IMR-90 (cell line): ENCODE results near the gene CYRIA. TPM values are rescaled to one million over a fixed set of nuclear protein-coding genes. Genes with fewer than 3 reads are reported as not detected.

Experiments
- ATAC-seq: fragments of 200-7000 bp; cut with Tn5 transposase; 2 replicates; pipeline ENCODE4 v1.9.1; 2020; ENCODE audit warnings: low read depth, mild to moderate bottlenecking, moderate library complexity
- BruUV-seq: library from RNA; stranded (reverse); fragments of 400-500 nt; replicated peaks from 2 replicates; lab custom pipeline; 2021; lab: Mats Ljungman, UMichigan
- CTCF ChIA-PET: fragments of 300-600 bp; formaldehyde crosslinking; extraction: SDS; loops from one replicate; lab custom pipeline; 2021; ENCODE audit warnings: antibody characterized with exemption; lab: Yijun Ruan, JAX
- POLR2A ChIA-PET: fragments of 300-600 bp; sonication (Branson Sonifier 250); formaldehyde crosslinking; loops from one replicate; lab custom pipeline; 2022; ENCODE audit warnings: antibody characterized with exemption; ENCODE audit not compliant: unreplicated experiment; lab: Charles Lee
- DNase-seq: peaks from one replicate; pipeline ENCODE4 v3.0.0; 2013
- H2AFZ ChIP-seq: replicated peaks from 2 replicates; pipeline ENCODE3; 2013; ENCODE audit warnings: low read length, mild to moderate bottlenecking; ENCODE audit not compliant: poor library complexity
- H2AK5ac ChIP-seq: 2 replicates; pipeline ENCODE4 v1.6.1; 2013; ENCODE audit warnings: low read depth, low read length, inconsistent platforms
- H2AK9ac ChIP-seq: replicated peaks from 2 replicates; pipeline ENCODE3; 2013; ENCODE audit warnings: mild to moderate bottlenecking, low read depth, low read length, moderate library complexity; ENCODE audit not compliant: poor library complexity
- H2BK120ac ChIP-seq: 2 replicates; pipeline ENCODE4 v1.6.1; 2013; ENCODE audit warnings: low read depth, low read length, inconsistent platforms
- H2BK15ac ChIP-seq: 3 replicates; pipeline ENCODE4 v1.6.1; 2013; ENCODE audit warnings: low read depth, low read length, inconsistent platforms
- H2BK20ac ChIP-seq: 2 replicates; pipeline ENCODE4 v1.6.1; 2013; ENCODE audit warnings: low read depth, mild to moderate bottlenecking, inconsistent platforms, low read length, moderate library complexity
- H2BK5ac ChIP-seq: 2 replicates; pipeline ENCODE4 v1.6.1; 2013; ENCODE audit warnings: mild to moderate bottlenecking, low read depth, low read length, inconsistent platforms; ENCODE audit not compliant: poor library complexity, severe bottlenecking
- H3K14ac ChIP-seq: replicated peaks from 2 replicates; pipeline ENCODE4 v1.6.1; 2013; ENCODE audit warnings: low read depth, low read length, inconsistent platforms
- H3K18ac ChIP-seq: 2 replicates; pipeline ENCODE4 v1.6.1; 2013; ENCODE audit warnings: low read depth, low read length, control low read depth
- H3K23ac ChIP-seq: 2 replicates; pipeline ENCODE4 v1.6.1; 2013; ENCODE audit warnings: low read depth, low read length, inconsistent platforms
- H3K27ac ChIP-seq: 2 replicates; pipeline ENCODE4 v1.5.1; 2013; ENCODE audit warnings: mild to moderate bottlenecking, control low read depth, low read length; ENCODE audit not compliant: insufficient read depth
- H3K27me3 ChIP-seq: 2 replicates; pipeline ENCODE4 v1.6.1; 2013; ENCODE audit warnings: low read length; ENCODE audit not compliant: control insufficient read depth, insufficient read depth
- H3K36me3 ChIP-seq: 2 replicates; pipeline ENCODE4 v1.6.1; 2013; ENCODE audit warnings: low read length, mixed read lengths; ENCODE audit not compliant: control insufficient read depth, insufficient read depth
- H3K4ac ChIP-seq: 2 replicates; pipeline ENCODE4 v1.6.1; 2013; ENCODE audit warnings: low read depth, low read length, inconsistent platforms
- H3K4me1 ChIP-seq: 2 replicates; pipeline ENCODE4 v1.6.1; 2013; ENCODE audit warnings: low read length, mixed read lengths; ENCODE audit not compliant: control insufficient read depth, insufficient read depth
- H3K4me2 ChIP-seq: 2 replicates; pipeline ENCODE4 v1.6.1; 2013; ENCODE audit warnings: low read depth, mild to moderate bottlenecking, control low read depth, low read length, moderate library complexity
- H3K4me3 ChIP-seq: 2 replicates; pipeline ENCODE4 v1.5.1; 2013; ENCODE audit warnings: low read depth, mild to moderate bottlenecking, control low read depth, low read length, moderate library complexity; ENCODE audit not compliant: insufficient read depth
- H3K56ac ChIP-seq: 2 replicates; pipeline ENCODE4 v1.6.1; 2013; ENCODE audit warnings: low read length, inconsistent platforms; ENCODE audit not compliant: insufficient read depth; ENCODE audit errors: extremely low read depth
- H3K79me1 ChIP-seq, 2 experiments: 2 replicates each; pipeline ENCODE4 v1.6.1; 2013; ENCODE audit warnings: low read length in 2 of 2, inconsistent platforms in 1 of 2, low read depth in 1 of 2
- H3K9ac ChIP-seq: 2 replicates; pipeline ENCODE4 v1.6.1; 2013; ENCODE audit warnings: low read depth, low read length, control low read depth
- H3K9me1 ChIP-seq: 2 replicates; pipeline ENCODE4 v1.6.1; 2013; ENCODE audit warnings: low read length, inconsistent platforms; ENCODE audit not compliant: insufficient read depth
- H3K9me3 ChIP-seq: 2 replicates; pipeline ENCODE4 v1.6.1; 2013; ENCODE audit warnings: low read length; ENCODE audit not compliant: control insufficient read depth, insufficient read depth
- H4K20me1 ChIP-seq: 2 replicates; pipeline ENCODE4 v1.6.1; 2013; ENCODE audit warnings: low read length, inconsistent platforms; ENCODE audit not compliant: insufficient read depth
- H4K5ac ChIP-seq: 2 replicates; pipeline ENCODE4 v1.6.1; 2013; ENCODE audit warnings: mild to moderate bottlenecking, low read depth, low read length, control low read depth
- H4K8ac ChIP-seq, 2 experiments: 2 replicates each; pipeline ENCODE4 v1.6.1; 2013; ENCODE audit warnings: low read depth in 2 of 2, low read length in 2 of 2, control low read depth in 1 of 2, inconsistent platforms in 1 of 2
- H4K91ac ChIP-seq: 2 replicates; pipeline ENCODE4 v1.6.1; 2013; ENCODE audit warnings: low read depth, low read length, inconsistent platforms; ENCODE audit not compliant: insufficient read depth
- BHLHE40 ChIP-seq: fragments of 150-350 bp; IDR thresholded peaks from 2 replicates; pipeline ENCODE4 v1.6.1; 2016; ENCODE audit warnings: mild to moderate bottlenecking, low read depth, low read length
- ELK1 ChIP-seq: fragments of 150-350 bp; IDR thresholded peaks from 2 replicates; pipeline ENCODE4 v1.6.1; 2016; ENCODE audit warnings: low read depth, mild to moderate bottlenecking, low read length, moderate library complexity, borderline replicate concordance
- FOS ChIP-seq: fragments of 150-350 bp; IDR thresholded peaks from 2 replicates; pipeline ENCODE4 v1.6.1; 2016; ENCODE audit warnings: low read depth, low read length
- MAZ ChIP-seq: IDR thresholded peaks from 2 replicates; pipeline ENCODE4 v1.6.1; 2012; ENCODE audit warnings: low read depth, mild to moderate bottlenecking, low read length, improper control_type of control experiment, moderate library complexity, borderline replicate concordance
- POLR2A ChIP-seq: IDR thresholded peaks from 2 replicates; pipeline ENCODE4 v1.6.1; 2012; ENCODE audit warnings: mild to moderate bottlenecking, low read depth, low read length
- RFX5 ChIP-seq: IDR thresholded peaks from 2 replicates; pipeline ENCODE4 v1.8.0; 2012; ENCODE audit warnings: low read depth, mild to moderate bottlenecking, low read length, moderate library complexity
- USF2 ChIP-seq: fragments of 150-350 bp; IDR thresholded peaks from 2 replicates; pipeline ENCODE4 v1.6.1; 2017; ENCODE audit warnings: mild to moderate bottlenecking, antibody characterized with exemption, low read length, low read depth
- WGBS, 2 experiments: methylation state at CpG; one replicate each; pipeline versions ENCODE4 v1.1.5 to v1.1.7; 2013; ENCODE audit warnings: missing lambda C conversion rate in 2 of 2; ENCODE audit not compliant: insufficient read length in 1 of 2; ENCODE audit errors: extremely low coverage in 2 of 2; 5-methylcytosine and 5-hydroxymethylcytosine counted together
- dilution Hi-C: fragments of 300-500 bp; cut with HindIII; formaldehyde crosslinking; loops from one replicate; pipeline ENCODE4 v1.14.3; 2018; ENCODE audit warnings: low sequenced_read_pairs; ENCODE audit not compliant: unreplicated experiment
- in situ Hi-C: fragments of 300-500 bp; cut with MboI; formaldehyde crosslinking; loops from 3 replicates; pipeline ENCODE4 v1.14.3; 2019; ENCODE audit warnings: low sequenced_read_pairs, inconsistent platforms, mixed read lengths
- intact Hi-C: fragments of 100-400 bp; cut with micrococcal nuclease; formaldehyde crosslinking; loops from 2 replicates; pipeline ENCODE4 v1.10.0; 2022
- polyA plus RNA-seq, 3 experiments: library from polyadenylated mRNA; depleted of rRNA; stranded (reverse); fragments of >200 nt; gene quantifications; 2 replicates each; pipeline ENCODE4 v1.2.3, GENCODE V29; 2012; ENCODE audit warnings: low replicate concordance in 1 of 3
- total RNA-seq: library from RNA; depleted of rRNA; stranded (reverse); fragments of >200 nt; gene quantifications from 2 replicates; pipeline ENCODE4 v1.2.3, GENCODE V29; 2012

The CYRIA gene
- total and polyA plus RNA-seq, 2 of the 4 experiments (the other 2 are of a cell fraction): 1.7 to 3.8 TPM

GRCh38 chr2:16708173-16708572 is 42.5 kb upstream of the CYRIA start:
- H2BK5ac ChIP-seq: no peak overlapping the region
- no peak overlapping the region for H2BK120ac ChIP-seq
- H3K27ac ChIP-seq: no peak overlapping the region
- BruUV-seq: no TSS peak
- H3K23ac ChIP-seq: no peak overlapping the region
- no peaks in the 10 kb centered on the region for H3K36me3 ChIP-seq
- H2AK9ac ChIP-seq: no peak overlapping the region
- no peak overlapping the region for H2AFZ ChIP-seq
- no peak overlapping the region for H3K9ac ChIP-seq
- ATAC-seq (no peak), DNase-seq (no peak)
- no peak overlapping the region for H2BK20ac ChIP-seq
- no peak overlapping the region for H3K56ac ChIP-seq
- no CpG with 5 or more reads among the region's 2 CpGs for WGBS, 2 experiments
- H4K8ac ChIP-seq: no peak overlapping the region
- ChIA-PET POLR2A (no interaction called here), CTCF (no interaction called here)
- no peak overlapping the region for H3K4ac ChIP-seq
- no peak overlapping the region for H2BK15ac ChIP-seq
- H3K18ac ChIP-seq: no peak overlapping the region
- no peaks in the 10 kb centered on the region for H3K4me1 ChIP-seq
- no peak overlapping the region for H2AK5ac ChIP-seq
- H3K9me1 ChIP-seq: no peaks in the 10 kb centered on the region
- intact Hi-C loops: no loop called here
- no peak overlapping the region for H3K14ac ChIP-seq
- no peaks in the 10 kb centered on the region for H4K20me1 ChIP-seq
- no peak overlapping the region for H4K91ac ChIP-seq
- no peaks in the 10 kb centered on the region for H3K79me1 ChIP-seq
- dilution Hi-C loops: no loop called here
- H4K5ac ChIP-seq: no peak overlapping the region
- in situ Hi-C loops: no loop called here
- no peaks in the 10 kb centered on the region for H3K9me3 ChIP-seq
- TF ChIP-seq POLR2A (no peak), ELK1 (no peak), RFX5 (no peak), USF2 (no peak), MAZ (no peak), FOS (no peak), BHLHE40 (no peak)
- no peaks in the 10 kb centered on the region for H3K27me3 ChIP-seq
- H3K4me2 ChIP-seq: no peak overlapping the region
- no peak overlapping the region for H3K4me3 ChIP-seq
